HS-27A (cell line): ENCODE measurements around the gene DGAT2L6.
A peak's percentile ranks its signal among the peaks of the same experiment; 100 is the strongest.

Experiments used
- DNase-seq: peaks from one replicate; pipeline ENCODE4 v3.0.0-alpha.2; 2012; ENCODE audit warnings: low read depth, missing footprints

The DGAT2L6 gene, protein sequence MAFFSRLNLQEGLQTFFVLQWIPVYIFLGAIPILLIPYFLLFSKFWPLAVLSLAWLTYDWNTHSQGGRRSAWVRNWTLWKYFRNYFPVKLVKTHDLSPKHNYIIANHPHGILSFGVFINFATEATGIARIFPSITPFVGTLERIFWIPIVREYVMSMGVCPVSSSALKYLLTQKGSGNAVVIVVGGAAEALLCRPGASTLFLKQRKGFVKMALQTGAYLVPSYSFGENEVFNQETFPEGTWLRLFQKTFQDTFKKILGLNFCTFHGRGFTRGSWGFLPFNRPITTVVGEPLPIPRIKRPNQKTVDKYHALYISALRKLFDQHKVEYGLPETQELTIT

DNA sequence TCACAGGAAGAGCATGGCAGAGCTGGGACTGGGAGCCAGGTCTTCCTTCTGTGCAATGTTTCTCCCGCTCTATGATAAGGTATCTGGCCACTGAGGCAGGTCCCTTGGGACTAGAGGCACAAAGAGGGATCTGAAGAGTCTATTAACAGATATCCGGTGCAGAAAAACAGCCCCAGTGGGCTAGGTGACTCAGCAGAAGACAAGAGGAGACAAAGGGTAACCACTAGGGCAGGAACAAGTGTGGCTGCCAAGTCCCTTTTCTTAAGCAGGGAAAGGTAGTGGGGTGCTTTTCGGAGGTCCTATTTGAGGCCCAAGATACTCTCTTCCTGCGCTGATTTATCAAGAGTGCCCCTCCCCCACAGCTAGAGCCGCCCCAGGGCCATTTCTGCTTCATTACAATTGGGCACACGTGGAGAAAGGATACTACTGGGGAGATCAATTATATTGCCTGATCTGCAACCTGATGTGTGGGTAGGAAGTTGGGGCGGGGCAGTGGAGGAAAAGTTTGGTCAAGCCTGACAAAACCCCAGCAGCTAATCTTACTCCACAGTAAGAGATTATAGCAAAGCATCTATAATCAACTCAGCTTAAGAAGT, at the start of gene DGAT2L6:
DGAT2L6 (plus strand) TSS at position 546 of the 596 bp plus-strand sequence. CDS start 100 bp downstream, outside the sequence.
- DNase-seq: no peak

DNA sequence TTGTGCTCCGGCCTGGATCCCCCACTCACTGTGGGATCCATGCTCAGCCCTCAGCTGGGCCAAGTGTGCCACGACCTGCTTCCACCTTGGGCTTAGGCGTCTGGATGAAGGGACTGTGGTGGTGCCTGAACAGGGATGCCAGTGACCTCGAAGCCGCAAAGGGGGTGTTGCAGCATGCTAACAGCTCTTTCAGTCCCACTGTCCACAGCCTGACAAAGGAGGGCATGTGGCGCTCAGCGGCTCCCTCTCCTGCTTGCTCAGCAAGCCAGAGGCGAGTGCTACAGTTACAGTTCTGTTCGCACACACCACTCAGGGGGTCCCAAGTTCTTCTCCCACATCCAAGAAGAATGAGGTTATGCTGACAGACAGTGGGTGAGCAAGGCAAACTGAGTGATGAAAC, 49.2 kb upstream of the DGAT2L6 start:
- DNase-seq: no peak

DNA sequence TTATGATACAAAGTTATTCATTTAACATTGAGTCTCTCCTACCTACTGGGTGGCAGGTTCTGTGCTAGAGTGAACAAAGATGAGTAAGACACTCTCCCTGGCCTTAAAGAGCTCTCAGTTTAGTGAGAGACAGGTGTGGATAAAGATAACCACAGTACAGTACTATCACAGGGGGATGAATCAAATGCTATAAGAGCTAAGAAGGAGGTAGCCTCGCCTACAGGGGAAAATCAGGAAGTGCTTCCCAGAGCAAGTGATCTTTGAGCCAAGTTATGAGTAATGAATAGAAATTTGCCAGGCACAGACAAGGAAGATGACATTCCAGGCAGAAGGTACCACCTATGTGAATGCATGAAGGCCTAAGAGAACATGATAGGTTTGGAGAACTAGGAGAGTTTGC, 47.5 kb upstream of the DGAT2L6 start:
- DNase-seq: no peak

DNA sequence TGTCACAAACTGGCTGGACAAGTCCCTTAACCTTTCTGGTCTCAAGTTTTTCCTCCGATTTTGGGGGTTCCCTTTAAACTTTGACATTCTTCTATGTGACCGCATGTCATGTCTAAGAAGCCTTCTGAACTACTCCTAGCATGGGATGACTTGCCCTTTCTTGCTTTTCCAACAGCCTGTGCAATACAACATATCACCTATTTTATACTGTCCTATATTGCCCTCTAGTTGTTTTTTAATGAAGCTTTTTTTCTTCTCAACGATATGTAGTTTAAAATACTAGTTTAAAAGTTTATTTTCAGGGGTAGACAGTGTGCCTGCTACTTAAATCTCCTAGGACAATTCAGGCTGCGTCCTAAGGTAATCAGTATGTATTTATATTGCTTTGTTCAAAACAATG, 45.1 kb upstream of the DGAT2L6 start:
- no peak for DNase-seq

DNA sequence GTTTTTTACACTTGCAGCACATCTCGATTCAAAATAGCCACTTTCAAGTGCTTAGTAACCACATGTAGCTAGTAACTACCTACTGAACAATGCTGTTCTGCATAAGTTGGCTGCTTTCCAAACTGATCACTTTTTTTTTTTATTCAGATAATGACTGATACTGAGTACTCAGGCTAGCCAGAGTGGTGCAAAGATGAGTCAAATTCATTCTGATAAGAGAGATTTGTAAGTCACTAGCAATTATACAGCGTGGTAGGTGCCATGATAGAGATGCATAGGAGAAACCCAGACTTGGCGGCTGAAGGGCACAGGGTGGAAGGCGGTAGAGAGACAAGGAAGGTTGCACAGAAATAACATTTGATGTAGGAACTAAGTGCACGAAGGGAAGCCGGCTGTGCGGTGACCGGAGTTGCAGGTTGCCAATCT, 44.4 kb upstream of the DGAT2L6 start:
- no peak for DNase-seq

DNA sequence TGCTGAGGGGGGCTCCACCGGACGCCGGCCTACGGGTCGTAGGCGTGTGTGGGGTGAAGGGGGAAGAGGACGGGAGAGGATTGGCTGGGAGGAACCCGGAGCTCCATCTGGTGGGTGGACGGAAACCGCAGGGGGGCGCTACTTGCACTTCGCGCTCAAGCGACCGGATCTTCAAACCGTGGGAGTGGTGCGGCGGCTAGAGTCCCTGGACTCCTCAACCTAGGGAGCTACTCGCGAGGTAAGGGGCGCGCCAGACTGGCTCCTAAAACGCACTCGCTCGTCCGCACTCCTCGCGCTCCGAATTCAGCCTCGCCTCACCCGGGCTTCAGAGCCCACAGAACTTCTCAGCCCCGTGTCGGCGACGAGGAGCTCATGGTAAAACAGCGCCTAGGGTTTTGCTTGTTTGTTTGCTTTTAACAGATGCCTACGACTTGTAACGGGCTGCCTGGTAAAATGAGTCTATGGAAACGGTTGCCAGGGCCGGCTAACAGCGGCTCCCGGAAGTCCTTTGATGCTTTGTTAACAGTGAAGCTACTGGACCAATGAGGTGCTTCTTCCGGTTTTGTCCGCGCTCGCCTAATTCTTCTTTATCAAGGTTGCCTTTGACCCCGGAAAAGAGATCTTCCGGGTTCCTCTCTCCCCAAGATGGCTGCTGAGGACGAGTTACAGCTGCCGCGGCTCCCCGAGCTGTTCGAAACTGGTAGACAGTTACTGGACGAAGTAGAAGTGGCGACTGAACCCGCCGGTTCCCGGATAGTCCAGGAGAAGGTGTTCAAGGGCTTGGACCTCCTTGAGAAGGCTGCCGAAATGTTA, 43.8 kb upstream of the DGAT2L6 start, which contains the start of gene IGBP1:
IGBP1 (plus strand) TSS at position 145 of the 813 bp plus-strand sequence; CDS start at position 646, 501 bp downstream.
- peak; percentile 62 for DNase-seq

DNA sequence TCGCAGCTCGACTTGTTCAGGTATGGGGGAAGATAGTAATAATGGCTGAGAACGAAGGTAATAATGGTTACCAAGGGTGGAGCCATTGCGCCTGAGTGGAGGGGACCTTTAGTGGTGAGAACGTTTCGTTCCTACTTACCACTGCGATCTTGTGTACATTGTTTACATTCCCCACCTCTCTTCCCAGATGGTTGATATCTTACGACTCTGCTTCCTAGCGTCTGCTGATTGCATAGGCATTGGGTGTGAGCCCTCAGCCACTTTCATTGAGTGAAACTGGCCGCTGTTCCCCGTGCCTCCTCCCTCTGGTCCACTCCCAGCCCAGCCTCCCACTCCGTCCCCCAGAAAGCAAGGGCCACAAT, 43.2 kb upstream of the DGAT2L6 start:
- peak; percentile 1 for DNase-seq

DNA sequence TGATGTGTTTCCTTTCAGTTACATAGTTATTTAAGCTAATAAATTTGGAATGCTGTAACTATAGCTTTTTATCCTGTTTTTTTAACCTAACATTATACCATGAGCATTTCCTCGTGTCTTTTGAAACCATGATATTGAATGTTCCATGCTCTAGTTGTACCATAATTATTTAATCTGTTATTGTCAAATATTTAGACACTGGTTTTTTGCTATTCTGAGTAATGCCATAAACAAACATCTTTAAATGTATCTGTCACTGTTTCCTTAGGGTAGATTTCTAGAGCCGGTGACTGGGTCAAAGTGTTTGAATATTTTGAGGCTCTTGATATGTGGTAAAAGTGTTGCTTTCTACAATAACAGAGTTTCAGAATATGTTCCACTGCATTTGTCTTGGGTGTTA, 38.7 kb upstream of the DGAT2L6 start:
- no peak for DNase-seq

DNA sequence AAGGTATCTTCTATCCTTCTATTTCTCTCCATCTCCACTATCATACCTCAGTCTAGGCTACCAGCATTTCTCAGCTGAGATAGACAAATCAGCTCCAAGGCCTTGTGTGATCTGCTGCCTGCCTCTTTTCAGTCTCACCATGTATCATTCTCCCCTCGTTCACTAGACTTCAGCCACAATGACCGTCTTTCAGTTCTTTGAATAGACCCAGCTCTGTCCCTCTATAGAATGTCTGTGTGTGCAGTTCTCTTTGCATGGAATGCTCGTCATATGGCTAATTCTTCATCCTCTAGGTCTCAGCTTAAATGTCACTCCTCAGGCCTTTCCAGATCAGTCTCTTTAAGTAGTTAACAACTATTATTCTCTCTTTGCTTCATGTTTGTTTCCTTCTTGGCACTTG, 37.5 kb upstream of the DGAT2L6 start:
- DNase-seq: no peak

DNA sequence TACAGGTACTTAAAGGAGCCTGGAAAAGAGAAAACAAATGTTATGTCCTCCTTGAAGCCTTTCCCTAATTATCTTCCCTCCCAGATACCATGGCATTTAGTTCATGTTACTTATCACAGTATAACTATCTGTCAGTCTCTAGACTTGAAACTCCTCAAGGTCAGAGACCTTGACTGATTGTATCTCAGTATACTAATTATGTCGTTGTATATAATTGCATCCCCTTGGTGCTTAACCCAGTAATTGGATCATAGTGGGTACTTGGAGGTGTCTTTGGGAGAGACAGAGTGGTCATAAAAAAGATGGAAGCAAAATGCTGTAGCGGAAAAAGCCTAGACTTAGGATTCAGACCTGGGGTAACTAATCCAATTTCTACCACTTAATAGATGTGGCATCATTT, 35.9 kb upstream of the DGAT2L6 start:
- no peak for DNase-seq

DNA sequence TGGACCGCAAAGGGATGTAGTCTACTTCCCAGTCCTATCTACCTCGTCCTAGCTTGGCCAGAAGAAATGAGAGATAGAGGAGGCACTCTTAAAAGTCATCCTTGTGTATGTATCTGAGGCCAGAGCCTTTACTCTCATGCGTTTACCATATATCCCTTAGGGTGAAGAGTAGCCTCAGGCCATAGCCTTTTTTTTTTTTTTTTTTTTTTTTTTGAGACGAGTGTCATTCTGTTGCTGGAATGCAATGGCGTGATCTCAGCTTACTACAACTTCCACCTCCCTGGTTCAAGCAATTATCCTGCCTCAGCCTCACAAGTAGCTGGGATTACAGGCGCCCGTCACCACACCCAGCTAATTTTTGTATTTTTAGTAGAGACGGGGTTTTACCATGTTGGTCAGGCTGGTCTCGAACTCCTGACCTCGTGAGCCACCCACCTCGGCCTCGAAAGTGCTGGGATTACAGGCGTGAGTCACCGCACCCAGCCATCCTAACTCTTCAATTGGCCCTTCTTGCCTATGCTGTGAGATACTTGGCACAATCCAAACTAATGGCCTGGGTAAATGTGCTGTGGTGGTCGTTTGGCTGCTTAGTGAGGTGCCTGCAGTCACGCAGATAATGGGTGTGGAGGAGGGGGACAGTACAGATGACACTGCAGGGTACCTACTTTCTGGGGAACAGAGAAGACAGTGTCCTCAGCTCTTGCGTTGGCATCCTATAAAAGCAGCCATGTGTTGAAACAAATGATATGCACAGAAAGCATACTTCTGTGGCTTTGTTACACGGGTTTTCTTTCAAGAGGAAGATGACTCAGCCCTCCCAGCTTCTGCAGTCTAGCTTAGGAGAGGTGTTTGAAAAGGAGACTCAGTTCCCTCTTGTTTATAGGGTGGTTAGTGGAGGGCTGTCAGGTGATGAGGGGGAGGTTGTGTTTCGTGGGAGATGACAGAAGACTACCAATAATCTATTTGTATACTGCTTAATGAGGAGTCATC, 10.4 kb upstream of the DGAT2L6 start:
- DNase-seq: no peak

DNA sequence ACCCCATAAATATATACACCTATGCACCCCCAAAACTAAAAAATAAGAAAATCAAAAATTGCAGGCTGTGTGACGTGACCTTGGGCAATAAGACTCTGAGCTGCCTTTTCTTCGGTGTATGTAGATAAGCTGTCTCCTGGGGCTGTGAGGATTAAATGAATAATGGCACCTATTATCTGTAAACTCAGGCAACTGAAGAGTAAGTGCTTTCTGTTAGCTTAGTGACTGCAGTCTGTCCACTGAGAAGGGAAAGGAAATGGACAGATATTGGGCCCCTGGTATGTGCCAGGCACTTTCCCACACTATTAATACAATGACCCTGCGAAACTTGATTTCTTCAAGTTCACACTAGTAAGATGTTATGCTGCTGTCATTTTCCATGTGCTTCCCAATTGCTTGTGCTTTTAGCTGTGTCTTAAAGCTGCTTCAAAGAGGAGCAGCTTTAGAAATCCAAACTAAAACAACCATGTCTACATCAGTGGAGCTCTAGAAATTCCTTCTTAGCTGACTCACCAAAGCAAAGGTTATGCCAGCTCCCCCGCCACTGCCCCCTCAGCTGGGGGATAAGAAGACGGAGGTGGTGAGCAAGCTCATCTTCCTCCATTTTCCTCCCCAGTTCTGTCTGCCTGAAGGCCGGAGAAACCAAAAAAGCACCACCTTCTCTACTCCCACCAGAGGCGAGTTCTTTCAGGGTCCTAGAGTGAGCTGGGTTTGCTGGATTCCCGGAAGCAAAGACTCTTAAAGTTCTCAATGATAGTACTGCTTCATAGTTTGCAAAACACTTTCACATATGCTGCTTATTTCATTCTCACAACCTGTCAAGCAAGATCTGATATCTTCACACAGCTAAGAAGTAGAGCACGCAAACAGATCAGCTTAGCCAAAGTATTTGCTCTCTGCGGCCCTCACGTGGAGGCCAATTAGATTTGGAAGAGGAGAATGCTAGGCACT, 8.8 kb upstream of the DGAT2L6 start:
- DNase-seq: peak; percentile 22

DNA sequence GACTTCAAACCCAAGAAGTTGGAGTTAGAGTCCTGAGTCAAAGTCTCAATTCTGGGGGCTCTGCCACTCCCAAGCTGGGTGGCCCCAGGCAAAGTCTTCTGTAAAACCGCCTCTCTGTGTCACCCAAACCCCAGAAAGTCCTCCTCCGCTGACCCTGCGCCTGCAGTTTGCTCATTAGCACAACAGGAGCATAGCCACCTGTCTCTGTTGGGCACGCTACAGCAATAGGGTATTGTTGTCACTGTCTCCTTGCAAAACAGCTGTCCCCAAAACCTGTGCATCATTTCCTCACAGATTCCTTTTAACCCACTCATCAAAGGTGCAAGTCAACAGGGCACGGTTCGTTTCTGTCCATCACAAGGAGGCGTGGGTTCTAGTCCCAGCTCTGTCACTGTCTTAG, 8.0 kb upstream of the DGAT2L6 start:
- no peak for DNase-seq

DNA sequence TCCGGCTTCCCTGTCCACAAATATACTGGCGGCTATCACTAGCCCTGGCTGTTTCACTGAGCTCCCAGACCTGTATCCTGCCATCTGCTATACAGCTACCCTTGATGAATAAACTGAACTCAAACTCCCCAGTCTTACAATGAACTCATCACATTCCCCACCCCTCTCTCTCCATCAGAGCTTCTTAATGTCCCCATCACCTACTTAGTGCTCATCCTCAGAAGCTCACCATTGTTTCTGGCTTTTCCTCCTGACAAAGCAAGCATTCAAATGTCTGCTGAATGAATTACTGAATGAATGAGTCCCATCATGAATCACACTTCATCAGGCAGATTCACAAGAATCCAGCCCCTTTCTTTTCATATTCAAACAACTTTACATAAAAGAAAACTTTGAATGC, 5.7 kb upstream of the DGAT2L6 start:
- DNase-seq: no peak

DNA sequence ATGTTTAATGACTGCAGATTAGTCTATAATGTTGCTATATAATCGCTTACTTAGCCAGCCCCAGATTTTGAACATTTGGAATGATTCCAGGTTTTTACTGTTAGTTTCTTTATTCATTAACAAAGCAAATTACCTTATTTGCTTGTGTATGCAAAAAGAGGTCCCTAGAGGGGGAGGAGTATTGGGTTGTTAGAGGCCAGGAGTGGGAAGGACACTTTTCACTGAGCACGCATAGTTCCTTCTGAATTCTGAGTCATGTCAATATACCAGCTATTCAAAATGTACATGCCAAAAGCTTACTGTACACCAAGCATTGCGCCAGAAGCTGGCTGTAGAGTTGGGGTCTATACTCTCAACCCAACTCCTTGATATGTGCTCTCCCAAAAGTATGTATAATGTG, 5.1 kb upstream of the DGAT2L6 start:
- DNase-seq: no peak

DNA sequence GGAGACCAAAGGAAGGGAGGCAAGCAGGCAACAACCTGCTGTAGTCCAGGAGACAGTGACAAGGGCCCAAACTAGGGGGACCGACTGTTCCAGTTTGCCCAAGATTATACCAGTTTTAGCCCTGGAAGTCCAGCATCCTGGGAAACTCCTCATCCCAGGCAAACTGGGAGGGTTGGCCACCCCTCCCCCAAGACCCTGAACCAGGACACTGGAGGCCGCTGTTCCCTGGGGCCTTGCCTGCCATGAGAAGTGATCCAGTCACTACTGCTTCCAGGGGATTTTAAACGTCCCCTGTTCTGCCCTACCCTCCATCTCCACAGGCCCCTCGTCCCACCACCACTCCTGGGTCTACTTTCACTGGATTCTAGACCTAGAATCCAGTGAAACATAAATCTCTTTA, 4.3 kb upstream of the DGAT2L6 start:
- no peak for DNase-seq

DNA sequence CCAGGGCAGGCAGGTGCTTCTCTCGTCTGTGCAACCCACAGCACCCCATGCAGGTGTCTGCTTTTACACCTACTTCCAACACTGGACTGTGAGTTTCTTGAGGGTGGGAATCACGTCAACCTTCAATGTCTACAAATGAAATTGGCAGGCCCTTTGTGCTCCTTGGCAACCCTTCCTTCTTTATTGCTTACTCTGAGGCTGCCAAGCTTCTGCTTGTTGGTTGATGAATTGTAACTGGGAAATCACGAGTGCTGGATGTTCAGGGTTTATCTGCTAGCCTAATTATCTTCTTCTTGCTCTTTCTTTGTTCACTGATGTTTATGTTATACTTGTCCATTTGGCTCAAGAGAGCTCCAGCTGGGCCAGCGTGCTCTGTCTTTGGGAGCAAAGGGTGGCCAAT, 2.5 kb upstream of the DGAT2L6 start:
- DNase-seq: no peak

DNA sequence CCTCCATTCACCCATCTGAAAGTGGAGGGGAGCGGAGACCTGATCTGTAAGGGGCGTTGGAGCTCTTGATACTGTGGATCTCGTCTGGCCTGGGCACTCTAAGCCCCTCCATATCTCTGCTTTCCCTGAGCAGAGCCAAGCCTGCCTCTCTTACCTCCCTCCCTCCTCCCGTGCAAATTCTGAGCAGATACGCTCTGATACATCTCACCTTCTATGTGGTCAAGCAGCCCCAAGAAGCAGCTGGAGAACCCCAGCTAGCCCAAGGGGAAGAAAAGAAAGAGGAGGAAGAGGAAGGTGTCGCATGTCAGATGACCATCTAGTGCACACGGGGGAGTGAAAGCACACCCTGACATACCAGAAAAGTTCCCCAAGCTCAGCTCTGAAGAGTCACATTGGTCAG, 1.9 kb upstream of the DGAT2L6 start:
- no peak for DNase-seq

DNA sequence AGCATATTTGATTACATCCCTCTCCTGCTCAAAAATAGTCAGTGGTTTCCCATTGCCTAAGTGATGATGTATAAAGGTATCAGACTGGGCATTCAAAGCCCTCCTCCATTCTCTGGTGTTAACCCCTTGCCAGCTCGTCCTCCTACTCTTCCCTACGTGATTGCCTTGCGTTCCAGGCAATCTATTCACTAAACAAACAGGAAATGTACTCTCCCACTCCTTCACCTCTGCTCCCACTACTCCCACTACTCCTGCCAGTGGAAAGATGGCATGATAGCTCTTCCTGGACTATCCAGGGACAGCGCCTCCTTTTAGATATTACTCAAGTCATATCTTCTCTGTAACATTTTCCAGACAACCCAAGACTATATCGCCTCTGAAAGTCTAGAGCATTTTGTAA, 5.8 kb downstream of the DGAT2L6 start:
- DNase-seq: no peak

DNA sequence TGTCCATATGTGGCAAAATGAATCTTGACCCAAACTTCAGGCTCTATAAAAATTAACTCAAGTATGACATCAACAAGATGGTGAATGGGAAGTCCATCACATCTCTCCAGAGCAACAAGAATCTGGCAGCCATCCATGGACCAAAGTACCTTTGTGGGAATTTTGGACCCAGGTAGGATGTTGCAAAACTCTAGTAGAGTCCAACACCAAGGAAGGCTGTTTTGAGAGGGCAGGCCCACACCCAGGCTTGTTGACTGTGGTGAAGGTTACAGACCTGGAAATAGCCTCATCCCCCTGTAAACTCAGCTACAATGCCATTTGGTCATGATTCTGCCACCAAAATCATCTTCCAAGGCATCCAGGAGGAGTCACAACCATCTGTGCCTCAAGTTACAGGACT, 12.9 kb downstream of the DGAT2L6 start:
- no peak for DNase-seq
